ENCODE results near the gene CAMK2A.

CAMK2A gene

DNA sequence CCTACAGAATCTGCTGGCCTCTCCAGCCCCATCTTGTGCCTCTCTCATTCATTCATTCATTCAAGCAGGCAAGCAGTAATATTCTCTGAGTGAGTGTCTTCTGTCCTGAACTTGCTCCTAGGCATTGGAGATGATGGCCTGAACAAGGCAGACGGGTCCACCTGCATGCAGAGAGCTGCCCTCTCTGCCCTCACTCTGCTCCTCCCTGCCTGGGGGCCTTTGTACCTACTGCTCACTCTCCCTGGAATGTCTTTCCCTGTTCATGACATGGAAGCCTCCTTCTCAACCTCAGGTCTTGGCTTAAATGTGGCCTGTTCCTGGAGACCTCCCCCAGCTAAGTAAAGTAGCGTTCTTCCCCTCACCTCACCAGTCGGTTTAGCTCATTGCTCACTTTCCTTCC lies 116.4 kb downstream of the CAMK2A start:
- Mint-ChIP-seq H3K4me3 (no peak overlapping the region), H3K9me3 (no peaks in the 10 kb centered on the region), H3K27me3 (peaks cover 37% of the 10 kb centered on the region), H3K36me3 (ENCODE audit: low read depth) (no peaks in the 10 kb centered on the region), H3K4me1 (ENCODE audit: low read depth) (no peaks in the 10 kb centered on the region), H3K27ac (no peak overlapping the region)

DNA sequence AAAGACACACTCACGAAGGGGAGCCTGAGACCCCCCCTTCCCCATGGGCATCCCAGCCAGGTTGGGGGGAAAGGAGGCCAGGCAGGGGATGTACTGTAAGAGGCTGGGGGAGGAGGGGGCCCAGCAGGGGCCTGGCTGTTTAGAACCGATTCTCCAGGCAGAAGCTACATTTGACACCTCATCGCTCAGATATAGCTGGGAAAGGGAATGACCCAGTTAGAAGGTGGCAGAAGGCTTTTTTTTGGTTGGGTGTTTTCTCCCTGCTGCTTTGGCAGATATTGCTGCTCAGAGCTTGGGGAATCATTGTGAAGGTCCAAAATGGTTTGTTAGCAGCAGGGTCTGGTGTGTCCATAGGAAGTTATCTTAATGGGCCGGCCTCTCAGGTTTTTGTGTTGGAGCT lies 117.0 kb downstream of the CAMK2A start:
- Mint-ChIP-seq H3K36me3 (ENCODE audit: low read depth) (no peaks in the 10 kb centered on the region), H3K27ac (no peak overlapping the region), H3K4me3 (no peak overlapping the region), H3K9me3 (no peaks in the 10 kb centered on the region), H3K27me3 (peaks cover 41% of the 10 kb centered on the region), H3K4me1 (ENCODE audit: low read depth) (no peaks in the 10 kb centered on the region)

DNA sequence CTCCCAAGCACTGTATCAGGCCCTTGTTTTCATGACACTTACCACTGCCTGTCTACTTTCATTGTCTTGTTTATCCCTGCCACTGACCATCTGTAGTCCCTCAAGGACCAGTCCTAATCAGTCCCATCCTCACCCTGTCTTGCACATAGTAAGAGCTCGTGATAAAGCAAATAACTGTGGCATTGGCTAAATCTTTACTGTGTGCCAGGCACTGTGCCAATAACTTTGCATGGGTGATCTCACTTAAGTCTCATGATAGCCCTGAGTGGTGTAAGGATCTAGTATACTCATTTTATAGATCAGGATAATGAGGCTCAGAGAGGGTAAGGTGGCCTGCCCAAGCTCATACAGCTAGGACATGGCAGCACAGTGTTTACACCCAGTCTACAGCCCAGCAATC lies 117.4 kb downstream of the CAMK2A start:
- Mint-ChIP-seq H3K9me3 (no peaks in the 10 kb centered on the region), H3K36me3 (ENCODE audit: low read depth) (no peaks in the 10 kb centered on the region), H3K27ac (no peak overlapping the region), H3K27me3 (peaks cover 44% of the 10 kb centered on the region), H3K4me1 (ENCODE audit: low read depth) (no peaks in the 10 kb centered on the region), H3K4me3 (no peak overlapping the region)
